ENCODE measurements around the gene JMJD7.

- TF ChIP-seq, protein P1, sequence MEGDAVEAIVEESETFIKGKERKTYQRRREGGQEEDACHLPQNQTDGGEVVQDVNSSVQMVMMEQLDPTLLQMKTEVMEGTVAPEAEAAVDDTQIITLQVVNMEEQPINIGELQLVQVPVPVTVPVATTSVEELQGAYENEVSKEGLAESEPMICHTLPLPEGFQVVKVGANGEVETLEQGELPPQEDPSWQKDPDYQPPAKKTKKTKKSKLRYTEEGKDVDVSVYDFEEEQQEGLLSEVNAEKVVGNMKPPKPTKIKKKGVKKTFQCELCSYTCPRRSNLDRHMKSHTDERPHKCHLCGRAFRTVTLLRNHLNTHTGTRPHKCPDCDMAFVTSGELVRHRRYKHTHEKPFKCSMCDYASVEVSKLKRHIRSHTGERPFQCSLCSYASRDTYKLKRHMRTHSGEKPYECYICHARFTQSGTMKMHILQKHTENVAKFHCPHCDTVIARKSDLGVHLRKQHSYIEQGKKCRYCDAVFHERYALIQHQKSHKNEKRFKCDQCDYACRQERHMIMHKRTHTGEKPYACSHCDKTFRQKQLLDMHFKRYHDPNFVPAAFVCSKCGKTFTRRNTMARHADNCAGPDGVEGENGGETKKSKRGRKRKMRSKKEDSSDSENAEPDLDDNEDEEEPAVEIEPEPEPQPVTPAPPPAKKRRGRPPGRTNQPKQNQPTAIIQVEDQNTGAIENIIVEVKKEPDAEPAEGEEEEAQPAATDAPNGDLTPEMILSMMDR (IDR thresholded peaks at IDR 0.05): no peak
- no peak for TF ChIP-seq POLR2A (IDR thresholded peaks at IDR 0.05)
These were observed 19.3 kb downstream of the JMJD7 start for GRCh38 chr15:41847206-41847605.
